HepG2 (cell line): ENCODE results near the gene LBX2. TPM values are rescaled to one million over a fixed set of nuclear protein-coding genes. Genes with fewer than 3 reads are reported as not detected.

ENCODE experiments used
- CHD2 ChIP-seq: IDR thresholded peaks from 2 replicates; pipeline ENCODE4 v1.6.1; 2011; ENCODE audit warnings: low read depth, low read length, improper control_type of control experiment
- GLI4 ChIP-seq: sonication (generic); formaldehyde crosslinking; IDR thresholded peaks from 2 replicates; pipeline ENCODE4 v1.5.1; 2020; ENCODE audit warnings: missing genetic modification reagents, mild to moderate bottlenecking, moderate library complexity, borderline replicate concordance
- HMG20B ChIP-seq: conservative IDR thresholded peaks from 2 replicates; pipeline ENCODE4 v1.6.1; 2016; ENCODE audit warnings: missing genetic modification reagents, missing compliant biosample characterization
- HNF4A ChIP-seq: sonication (generic); formaldehyde crosslinking; IDR thresholded peaks from 2 replicates; pipeline ENCODE4 v1.4.0; 2020; ENCODE audit warnings: missing genetic modification reagents
- HNF4G ChIP-seq, 2 experiments: sonication (generic) in 1 of 2; formaldehyde crosslinking in 1 of 2; IDR thresholded peaks; 2 replicates each; pipeline versions ENCODE4 v1.4.0 to v1.6.1; 2011 to 2020; ENCODE audit warnings: borderline replicate concordance in 2 of 2, low read depth in 2 of 2, mild to moderate bottlenecking in 2 of 2, low read length in 1 of 2, missing genetic modification reagents in 1 of 2, moderate library complexity in 1 of 2
- HNRNPLL ChIP-seq: fragments of 200-400 bp; formaldehyde crosslinking; IDR thresholded peaks from 2 replicates; pipeline ENCODE4 v1.6.1; 2017; ENCODE audit warnings: mild to moderate bottlenecking, low read depth, low read length; ENCODE audit not compliant: poor library complexity, severe bottlenecking
- ISX ChIP-seq: sonication (generic); formaldehyde crosslinking; conservative IDR thresholded peaks from 2 replicates; pipeline ENCODE4 v1.5.0; 2020; ENCODE audit warnings: missing genetic modification reagents
- TGIF2 ChIP-seq: IDR thresholded peaks from 2 replicates; pipeline ENCODE4 v1.6.1; 2016; ENCODE audit warnings: control low read depth, missing compliant biosample characterization
- THRA ChIP-seq: sonication (generic); formaldehyde crosslinking; IDR thresholded peaks from 2 replicates; pipeline ENCODE4 v1.4.0; 2020; ENCODE audit warnings: missing genetic modification reagents, borderline replicate concordance
- ZNF143 ChIP-seq: sonication (generic); formaldehyde crosslinking; IDR thresholded peaks from 2 replicates; pipeline ENCODE4 v1.4.0; 2020; ENCODE audit warnings: missing genetic modification reagents
- ZNF275 ChIP-seq: sonication (generic); formaldehyde crosslinking; IDR thresholded peaks from 2 replicates; pipeline ENCODE4 v1.8.0; 2022; ENCODE audit warnings: missing genetic modification reagents, mild to moderate bottlenecking, inconsistent platforms, borderline replicate concordance
- ZNF646 ChIP-seq: sonication (generic); formaldehyde crosslinking; IDR thresholded peaks from 2 replicates; pipeline ENCODE4 v1.9.0; 2021; ENCODE audit warnings: mild to moderate bottlenecking, missing genetic modification reagents
- ZNF710 ChIP-seq: sonication (generic); formaldehyde crosslinking; IDR thresholded peaks from 2 replicates; pipeline ENCODE4 v1.5.0; 2020; ENCODE audit warnings: mild to moderate bottlenecking, missing genetic modification reagents, borderline replicate concordance
- ZNF879 ChIP-seq: sonication (generic); formaldehyde crosslinking; IDR thresholded peaks from 2 replicates; pipeline ENCODE4 v1.8.1; 2023; ENCODE audit warnings: missing genetic modification reagents
- polyA plus RNA-seq, 8 experiments: library from polyadenylated mRNA; depleted of rRNA in 3 of 8; stranded (reverse) in 7 of 8; unstranded in 1 of 8; fragments of >200 nt; fragmentation: Illumina TruSeq in 4 of 8; extraction: Trizol in 4 of 8; gene quantifications; 2 replicates each; pipeline versions ENCODE4 v1.2.1 to v1.2.3, GENCODE V29; 2011 to 2016; ENCODE audit warnings: low read depth in 4 of 8, missing spikeins in 1 of 8, mixed read lengths in 1 of 8; ENCODE audit not compliant: insufficient read depth in 1 of 8
- total RNA-seq, 5 experiments: library from RNA; depleted of rRNA; stranded (reverse); fragments of >200 nt; fragmentation: Illumina TruSeq; extraction: Trizol; gene quantifications; 2 replicates each; pipeline ENCODE4 v1.2.3, GENCODE V29; 2016; ENCODE audit warnings: low read depth in 1 of 5
- TF ChIP-seq, protein P1 (sequence below): IDR thresholded peaks from 2 replicates; pipeline ENCODE4 v1.6.1; 2016

LBX2 gene
- total and polyA plus RNA-seq, 2 of the 13 experiments (the other 11 are each of a cell fraction or from before 2014, with no cell fraction given): 6.4 to 8.1 TPM

DNA sequence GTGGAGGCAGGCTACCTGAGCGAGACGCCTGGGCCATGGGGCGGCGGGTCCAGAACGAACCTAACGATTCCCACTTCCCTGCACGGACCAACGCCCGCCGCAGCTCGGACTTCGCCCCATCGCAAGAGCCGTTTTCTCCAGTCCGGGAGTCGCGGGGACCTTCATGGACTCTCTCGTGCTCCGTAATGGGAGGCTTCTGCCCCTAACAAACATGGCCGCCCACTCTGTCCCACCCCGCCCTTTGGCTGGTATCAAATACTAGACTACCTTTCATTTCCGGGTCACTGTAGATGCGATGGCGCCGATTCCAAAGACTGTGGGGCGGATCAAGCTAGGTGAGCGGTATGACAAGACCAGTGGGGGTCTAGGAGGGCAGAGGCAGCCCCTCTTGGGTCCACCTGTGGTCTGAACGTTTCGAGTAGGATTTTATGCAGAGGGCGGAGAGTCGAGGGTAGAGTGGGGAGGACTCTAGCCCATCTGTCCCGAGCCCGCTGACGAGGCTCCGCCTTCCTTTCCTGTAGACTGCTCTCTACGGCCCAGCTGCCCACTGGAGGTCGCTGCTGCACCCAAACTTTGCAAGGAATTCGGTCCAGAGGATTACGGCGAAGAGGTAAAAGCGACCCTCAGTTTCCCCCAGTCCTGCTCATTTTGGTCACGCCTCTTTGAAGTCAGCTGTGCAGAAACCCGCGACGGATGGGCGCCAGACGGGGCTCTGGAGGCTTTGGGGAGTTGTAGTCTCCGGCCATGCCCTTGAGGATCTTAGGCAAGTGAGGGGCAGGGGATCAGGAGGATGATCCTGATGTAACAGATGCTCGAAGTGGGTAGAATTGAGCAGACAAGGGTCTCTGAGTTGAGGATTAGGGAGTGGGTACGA lies 16.4 kb downstream of the LBX2 start, which contains the start of the genes CCDC142 and TTC31 (continued):
- TF ChIP-seq, protein P1, sequence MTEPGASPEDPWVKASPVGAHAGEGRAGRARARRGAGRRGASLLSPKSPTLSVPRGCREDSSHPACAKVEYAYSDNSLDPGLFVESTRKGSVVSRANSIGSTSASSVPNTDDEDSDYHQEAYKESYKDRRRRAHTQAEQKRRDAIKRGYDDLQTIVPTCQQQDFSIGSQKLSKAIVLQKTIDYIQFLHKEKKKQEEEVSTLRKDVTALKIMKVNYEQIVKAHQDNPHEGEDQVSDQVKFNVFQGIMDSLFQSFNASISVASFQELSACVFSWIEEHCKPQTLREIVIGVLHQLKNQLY (CRISPR knock-in tag): peak; percentile 4; the same call in 1 of the 2 replicates
- peak; percentile 86 for TF ChIP-seq ZNF143 (CRISPR knock-in tag)
- TF ChIP-seq HNF4G (IDR thresholded peaks at IDR 0.05; ENCODE audit: borderline replicate concordance, low read depth, low read length): peak; percentile 88
- peak; percentile 90; the same call in 1 of the 2 replicates for TF ChIP-seq HNF4G (CRISPR knock-in tag; IDR thresholded peaks at IDR 0.05; ENCODE audit: borderline replicate concordance, low read depth)
- TF ChIP-seq ZNF275: 0 out of 2 replicates have a peak, but pooled peaks have one; percentile 21
- peak; percentile 31 for TF ChIP-seq ZNF710 (CRISPR knock-in tag)
- TF ChIP-seq ZNF646: no peak
- peak; percentile 84 for TF ChIP-seq TGIF2 (CRISPR knock-in tag)
- no peak; the same call in none of the 2 replicates for TF ChIP-seq HMG20B (CRISPR knock-in tag)
- peak; percentile 95; the same call in 1 of the 2 replicates for TF ChIP-seq GLI4 (CRISPR knock-in tag)
- TF ChIP-seq ISX (CRISPR knock-in tag): no peak
- TF ChIP-seq CHD2: no peak
- peak; percentile 71 for TF ChIP-seq HNRNPLL
- peak; percentile 77 for TF ChIP-seq THRA
- TF ChIP-seq ZNF879: no peak
- TF ChIP-seq HNF4A (CRISPR knock-in tag): peak; percentile 93
